Stimulated activated CD4-positive, alpha-beta T cell treated with anti-CD3 and anti-CD28 coated beads, TNF-alpha, amount 100 ng/mL, for 4 hours (primary cell): ENCODE data around the gene TMEM101.
A peak's percentile ranks its signal among the peaks of the same experiment; 100 is the strongest.
"Not testable (repeated sequence)": the region's sequence is repeated elsewhere in the genome, so short reads cannot be mapped to it uniquely, and the experiment has no call there.

Experiments used
- DNase-seq, 3 experiments: peaks; one replicate each; pipeline ENCODE4 v3.0.0-alpha.2; 2020; ENCODE audit warnings: low read depth in 3 of 3

The TMEM101 gene

GRCh38 chr17:44024271-44024663 is 9.5 kb upstream of the TMEM101 start:
- no peak for DNase-seq

DNA sequence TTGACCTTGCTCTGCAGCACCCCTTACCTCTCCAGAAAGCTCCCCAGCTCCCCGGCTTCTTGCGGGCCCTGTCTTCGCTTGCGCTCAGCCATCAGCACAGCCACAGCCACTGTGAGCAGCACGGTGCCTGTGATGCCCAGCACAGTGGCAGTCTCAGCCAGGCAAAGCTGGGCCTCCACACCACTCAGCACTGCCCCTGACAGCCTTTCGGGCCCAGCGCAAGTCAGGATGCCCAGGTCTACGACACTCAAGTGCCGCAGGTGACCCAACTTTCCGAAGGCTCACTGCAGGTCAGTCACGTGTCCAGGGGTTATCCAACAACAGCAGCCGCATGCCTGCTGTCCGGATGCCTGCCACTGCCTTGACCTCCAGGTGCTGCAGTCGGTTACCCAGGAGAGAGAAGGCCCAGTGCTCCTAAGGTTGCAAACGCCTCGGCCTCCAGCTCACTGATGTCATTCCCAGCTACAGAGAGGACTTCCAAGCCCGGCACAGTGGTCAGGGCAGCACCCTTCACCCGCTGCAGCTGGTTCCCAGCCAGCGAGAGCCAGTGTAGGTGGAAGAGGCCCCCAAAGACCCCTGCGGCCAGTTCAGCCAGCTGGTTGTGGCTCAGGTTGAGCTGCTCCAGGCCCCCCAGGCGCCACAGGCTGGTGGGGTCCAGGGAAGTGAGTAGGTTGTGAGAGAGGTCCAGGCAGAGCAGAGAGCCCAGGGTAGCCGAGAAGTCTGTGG is 8.9 kb upstream of the TMEM101 start:
- DNase-seq: no peak

DNA sequence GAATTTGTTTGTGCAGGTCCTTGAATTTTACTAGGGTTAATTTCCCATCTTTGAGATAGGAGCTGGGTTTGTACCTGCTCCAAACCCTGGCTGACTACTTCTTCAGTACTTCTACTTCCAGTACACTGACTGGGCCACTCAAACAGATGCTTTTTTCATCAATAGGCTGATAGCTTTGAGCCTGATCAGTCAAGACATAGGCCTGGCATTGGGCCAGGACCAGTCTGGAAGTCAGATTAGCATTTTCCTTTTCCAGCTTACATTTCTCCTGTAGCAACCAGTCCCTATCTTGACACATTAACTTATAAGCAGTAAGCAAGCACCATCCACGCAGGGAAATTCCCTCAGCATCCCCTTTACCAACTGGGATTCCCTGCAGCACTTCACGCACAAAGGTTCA is 7.5 kb upstream of the TMEM101 start:
- no peak for DNase-seq

DNA sequence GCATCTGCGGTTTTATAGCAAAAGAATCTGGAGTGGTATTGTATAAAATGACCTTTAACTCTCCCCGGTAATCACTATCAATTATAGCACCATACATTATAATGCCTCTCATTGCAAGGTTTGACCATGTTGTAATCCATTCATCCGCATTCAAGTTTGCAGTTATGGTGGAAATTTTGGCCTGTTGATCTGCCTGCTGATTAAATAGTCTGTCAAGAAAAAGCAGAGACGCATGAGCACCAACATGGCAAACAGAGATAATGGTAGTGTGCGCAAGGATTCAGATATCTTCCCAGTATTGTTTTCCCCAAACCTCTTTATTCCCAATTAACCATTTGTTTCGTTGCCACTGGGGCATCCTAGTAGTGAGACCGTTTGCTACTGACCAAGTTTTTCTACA is 6.5 kb upstream of the TMEM101 start:
- not testable (repeated sequence) for DNase-seq

DNA sequence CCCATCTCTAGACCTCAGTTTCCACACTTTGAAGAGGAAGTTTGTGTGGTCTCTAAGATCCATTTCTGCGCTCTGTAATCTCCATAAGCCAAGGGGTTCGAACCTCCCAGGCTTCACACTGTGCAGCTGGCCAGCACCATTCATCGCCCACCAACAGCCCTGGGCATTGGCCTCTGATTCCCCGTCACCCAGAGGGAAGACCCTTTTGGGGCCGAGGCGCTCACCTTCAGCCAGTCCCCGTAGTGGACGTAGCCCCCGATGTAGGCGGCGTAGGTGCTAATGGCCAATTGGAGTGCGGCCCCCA is 678 bp downstream of the TMEM101 start:
- DNase-seq: no peak

DNA sequence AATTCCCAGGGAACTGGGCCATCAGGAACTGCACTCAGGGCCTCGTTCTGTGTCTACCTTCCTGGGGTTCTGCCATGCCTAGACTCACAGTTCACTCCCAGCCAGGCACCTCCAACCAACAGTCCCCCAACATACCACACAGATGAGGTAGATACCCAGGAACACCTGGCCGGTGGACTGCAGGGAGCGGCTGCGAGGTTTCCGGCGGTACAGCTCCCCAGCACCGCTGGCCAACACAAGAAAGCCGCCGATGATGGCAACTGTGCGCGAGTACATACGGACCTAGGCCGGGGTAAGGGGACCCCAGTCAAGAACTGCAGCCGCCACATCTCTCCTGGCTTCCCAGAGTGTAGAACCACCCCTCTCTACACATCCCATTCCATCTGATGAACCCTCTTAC is 1.9 kb downstream of the TMEM101 start:
- no peak for DNase-seq

DNA sequence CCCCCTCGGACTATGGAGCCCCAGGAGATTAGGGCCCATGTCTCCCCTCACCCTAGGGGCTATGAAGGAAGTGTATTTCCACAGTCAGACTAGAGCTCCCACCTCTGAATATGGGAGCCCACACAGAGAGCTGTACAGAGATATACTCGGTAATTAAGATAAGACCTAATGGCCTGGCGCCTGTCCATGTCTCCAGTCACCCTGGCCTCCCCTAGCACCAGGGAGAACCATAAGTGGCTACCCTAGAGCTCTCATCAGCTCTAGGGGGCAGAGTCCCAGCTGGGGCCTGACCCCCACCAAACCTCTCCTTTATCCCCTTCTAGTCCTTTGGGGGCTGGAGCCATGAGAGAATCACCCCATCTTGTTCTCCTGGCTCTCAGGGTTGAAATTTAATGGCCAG is 2.4 kb downstream of the TMEM101 start:
- DNase-seq: no peak

- DNase-seq: no peak
These were observed 2.9 kb downstream of the TMEM101 start for GRCh38 chr17:44011876-44012275.

- DNase-seq: no peak
These were observed 3.7 kb downstream of the TMEM101 start for GRCh38 chr17:44010966-44011647.

GRCh38 chr17:44008205-44008909 is 6.4 kb downstream of the TMEM101 start:
- no peak for DNase-seq

DNA sequence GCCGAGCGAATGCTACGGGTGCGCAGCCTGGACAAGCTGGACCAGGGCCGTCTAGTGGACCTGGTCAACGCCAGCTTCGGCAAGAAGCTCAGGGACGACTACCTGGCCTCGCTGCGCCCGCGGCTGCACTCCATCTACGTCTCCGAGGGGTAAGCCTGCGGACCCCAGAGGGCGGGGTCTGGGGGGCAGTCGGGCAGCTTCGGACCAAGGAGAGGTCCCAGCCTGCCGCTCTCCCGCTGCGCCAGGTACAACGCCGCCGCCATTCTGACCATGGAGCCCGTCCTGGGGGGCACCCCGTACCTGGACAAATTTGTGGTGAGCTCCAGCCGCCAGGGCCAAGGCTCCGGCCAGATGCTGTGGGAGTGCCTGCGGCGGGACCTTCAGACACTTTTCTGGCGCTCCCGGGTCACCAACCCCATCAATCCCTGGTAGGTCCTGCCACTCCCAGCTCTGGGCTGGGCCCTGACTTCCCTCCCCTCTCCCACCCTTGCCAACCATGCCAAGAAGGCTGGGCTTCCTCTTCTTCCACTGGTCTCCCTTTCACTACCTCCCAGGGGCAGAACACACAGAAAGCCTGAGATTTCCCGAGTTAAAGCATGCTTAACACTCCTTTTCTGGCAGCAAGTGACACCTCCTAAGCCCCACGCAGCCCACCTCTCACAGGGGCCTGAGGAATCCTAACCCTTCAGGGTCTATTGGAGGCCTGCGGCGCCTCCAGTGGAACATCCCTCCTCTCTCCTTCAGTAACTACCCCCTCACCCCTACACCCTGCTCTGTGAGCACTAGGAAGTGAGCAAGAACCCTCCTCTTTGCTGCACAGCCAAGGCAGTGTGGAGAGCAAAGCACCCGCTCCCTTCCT is 7.2 kb downstream of the TMEM101 start:
- DNase-seq: no peak

DNA sequence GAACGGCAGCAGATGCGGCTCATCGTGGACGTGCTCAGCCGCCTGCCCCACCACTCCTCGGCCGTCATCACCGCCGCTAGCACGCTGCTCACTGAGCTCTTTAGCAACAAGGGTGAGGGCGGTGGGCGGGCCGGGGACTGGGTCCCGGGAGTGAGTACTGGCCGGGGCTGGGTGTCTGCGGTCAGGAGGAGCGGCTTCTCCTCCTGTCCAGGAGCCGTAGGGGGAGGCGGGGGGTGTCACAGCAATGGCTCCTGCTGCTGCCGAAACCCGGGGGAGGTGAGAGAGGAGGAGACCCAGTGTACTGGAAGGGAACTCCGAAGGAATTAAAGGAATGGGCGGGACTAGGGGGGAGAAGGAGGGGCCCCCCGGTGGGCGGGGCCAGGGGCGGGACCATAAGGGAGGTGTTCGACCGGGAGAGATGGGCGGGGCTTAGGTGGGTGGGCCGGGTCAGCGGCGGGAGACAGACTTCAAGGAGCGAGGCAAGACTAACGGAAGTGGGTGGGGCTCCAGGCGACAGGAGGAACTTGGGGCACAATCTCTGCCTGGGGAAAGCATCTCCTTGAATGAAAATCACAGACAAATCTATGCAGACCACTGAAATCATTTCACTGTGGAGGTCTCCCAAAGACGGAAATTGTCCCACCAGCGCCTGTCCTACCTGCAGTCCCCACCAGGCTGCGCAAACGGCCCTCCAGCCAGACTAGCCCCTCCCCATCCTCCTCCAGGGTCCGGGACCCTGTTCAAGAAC is 8.0 kb downstream of the TMEM101 start:
- DNase-seq: peak; percentile 96 to 98 (median 98)

DNA sequence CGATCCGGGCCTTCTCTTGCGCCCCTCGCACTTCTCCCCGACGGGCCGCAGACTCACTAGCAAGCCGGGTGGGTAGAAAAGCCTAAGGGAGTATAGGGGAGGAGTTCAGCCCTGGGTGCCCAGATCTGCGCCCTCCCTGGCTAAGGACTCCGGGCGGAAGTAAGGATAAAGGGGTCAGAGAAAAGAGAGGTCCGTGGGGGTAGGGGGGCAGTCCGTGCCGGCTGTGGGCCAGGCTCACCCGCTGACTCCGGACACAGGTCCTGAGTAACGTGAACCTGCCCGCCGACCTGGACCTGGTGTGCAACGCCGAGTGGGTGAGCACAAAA is 8.5 kb downstream of the TMEM101 start:
- no peak for DNase-seq

DNA sequence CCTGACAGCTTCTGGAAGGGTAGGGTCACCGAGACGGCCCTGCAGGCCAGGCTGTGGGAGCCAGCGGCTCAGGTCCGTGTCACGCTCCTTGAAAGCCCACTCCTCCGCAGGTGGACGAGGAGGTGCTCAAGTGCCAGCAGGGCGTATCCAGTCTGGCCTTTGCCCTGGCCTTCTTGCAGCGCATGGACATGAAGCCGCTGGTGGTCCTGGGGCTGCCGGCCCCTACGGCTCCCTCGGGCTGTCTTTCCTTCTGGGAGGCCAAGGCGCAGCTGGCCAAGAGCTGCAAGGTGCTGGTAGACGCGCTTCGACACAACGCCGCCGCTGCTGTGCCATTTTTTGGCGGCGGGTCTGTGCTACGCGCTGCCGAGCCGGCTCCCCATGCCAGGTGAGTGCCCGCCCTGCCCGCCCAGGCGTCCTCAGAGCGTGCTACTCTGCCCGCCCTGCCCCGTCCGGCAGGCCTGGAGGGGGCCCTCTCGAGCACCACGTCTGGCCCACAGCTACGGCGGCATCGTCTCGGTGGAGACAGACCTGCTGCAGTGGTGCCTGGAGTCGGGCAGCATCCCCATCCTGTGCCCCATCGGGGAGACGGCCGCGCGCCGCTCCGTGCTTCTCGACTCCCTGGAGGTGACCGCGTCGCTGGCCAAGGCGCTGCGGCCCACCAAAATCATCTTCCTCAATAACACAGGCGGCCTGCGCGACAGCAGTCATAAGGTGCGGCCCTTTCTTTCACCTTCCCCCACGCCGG is 9.1 kb downstream of the TMEM101 start:
- DNase-seq: no peak

GRCh38 chr17:44004761-44005526 is 9.8 kb downstream of the TMEM101 start:
- DNase-seq: no peak

DNA sequence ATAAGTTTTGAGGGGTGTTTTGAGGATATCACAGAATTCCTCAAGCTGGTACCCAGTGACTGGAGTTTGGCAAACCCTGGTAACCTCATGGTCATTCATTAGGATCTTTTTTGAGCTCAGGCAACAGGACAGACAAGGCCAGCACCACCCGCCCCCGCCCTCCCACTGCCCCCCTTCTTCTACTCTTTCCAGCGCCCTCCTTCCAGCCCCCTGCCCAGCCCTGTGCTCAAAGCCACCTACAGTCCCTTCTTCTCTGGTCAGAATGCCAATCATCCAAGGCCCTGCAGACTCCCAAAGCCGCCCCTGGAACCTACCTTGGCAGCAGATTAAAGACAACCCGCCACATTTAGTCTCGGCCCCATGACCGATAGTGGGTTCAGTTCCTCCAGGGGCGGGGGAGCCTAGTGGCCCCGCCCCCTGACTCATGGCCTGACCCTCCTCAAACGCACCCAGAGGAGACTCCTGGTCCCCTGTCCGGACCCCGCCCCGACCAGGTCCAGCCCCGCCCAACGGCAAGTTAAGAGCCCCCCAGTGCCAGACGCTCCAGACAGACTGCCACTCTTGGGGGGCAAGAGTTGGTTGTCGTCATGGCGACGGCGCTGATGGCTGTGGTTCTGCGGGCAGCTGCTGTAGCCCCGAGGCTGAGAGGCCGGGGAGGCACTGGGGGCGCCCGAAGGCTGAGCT is 10.5 kb downstream of the TMEM101 start, which contains the start of gene NAGS:
TSS of gene NAGS (plus strand) at position 546 of the 684 bp plus-strand sequence. CDS start at position 588, 42 bp downstream.
- no peak for DNase-seq

- no peak for DNase-seq
These were observed 12.5 kb downstream of the TMEM101 start for GRCh38 chr17:44002141-44002848.

GRCh38 chr17:44001461-44001920 is 13.3 kb downstream of the TMEM101 start:
- no peak for DNase-seq
